Lower lobe of right lung (tissue), 2 donors: ENCODE results near the gene JAM3. TPM values are rescaled to one million over a fixed set of nuclear protein-coding genes. Genes with fewer than 3 reads are reported as not detected.
A peak's percentile ranks its signal among the peaks of the same experiment; 100 is the strongest.

Experiments
- ATAC-seq, 2 donors: fragments of 200-7000 bp; cut with Tn5 transposase; one replicate each; pipeline ENCODE4 v1.9.1; 2020 to 2022; ENCODE audit warnings: mild to moderate bottlenecking in 2 of 2, moderate library complexity in 2 of 2
- DNase-seq: peaks from one replicate; pipeline ENCODE4 v3.0.0-alpha.2; 2020
- H3K27ac ChIP-seq: fragments of 200-600 bp; one replicate; pipeline ENCODE4 v1.8.0; 2022
- H3K27me3 ChIP-seq: fragments of 200-600 bp; one replicate; pipeline ENCODE4 v1.8.0; 2022; ENCODE audit warnings: low read depth
- H3K36me3 ChIP-seq: fragments of 200-600 bp; one replicate; pipeline ENCODE4 v1.8.0; 2022; ENCODE audit warnings: mild to moderate bottlenecking
- H3K4me1 ChIP-seq: fragments of 200-600 bp; one replicate; pipeline ENCODE4 v1.8.0; 2022
- H3K4me3 ChIP-seq: fragments of 200-600 bp; one replicate; pipeline ENCODE4 v1.8.0; 2022; ENCODE audit warnings: mild to moderate bottlenecking
- H3K9me3 ChIP-seq: fragments of 200-600 bp; one replicate; pipeline ENCODE4 v1.8.0; 2022
- intact Hi-C: fragments of 100-400 bp; cut with DNase I; formaldehyde crosslinking; loops from one replicate; pipeline ENCODE4 v1.11.0; 2022
- total RNA-seq: library from RNA; stranded (reverse); fragmentation: NEBNext Ultra II Directional; extraction: Animal tissue kit (Norgen Biotek cat#: 25700); gene quantifications from one replicate; pipeline ENCODE4 v1.2.1, GENCODE V29; 2021
- TF ChIP-seq, protein P1 (sequence below): fragments of 200-600 bp; IDR thresholded peaks from one replicate; pipeline ENCODE4 v1.8.0; 2022; ENCODE audit warnings: antibody characterized with exemption, mild to moderate bottlenecking
- donor health status: DM: no; HTN: yes; CAD: no; lungs with severe emphysema.

The JAM3 gene
- total RNA-seq, 1 donor from 2014 or later: 32.1 TPM

DNA sequence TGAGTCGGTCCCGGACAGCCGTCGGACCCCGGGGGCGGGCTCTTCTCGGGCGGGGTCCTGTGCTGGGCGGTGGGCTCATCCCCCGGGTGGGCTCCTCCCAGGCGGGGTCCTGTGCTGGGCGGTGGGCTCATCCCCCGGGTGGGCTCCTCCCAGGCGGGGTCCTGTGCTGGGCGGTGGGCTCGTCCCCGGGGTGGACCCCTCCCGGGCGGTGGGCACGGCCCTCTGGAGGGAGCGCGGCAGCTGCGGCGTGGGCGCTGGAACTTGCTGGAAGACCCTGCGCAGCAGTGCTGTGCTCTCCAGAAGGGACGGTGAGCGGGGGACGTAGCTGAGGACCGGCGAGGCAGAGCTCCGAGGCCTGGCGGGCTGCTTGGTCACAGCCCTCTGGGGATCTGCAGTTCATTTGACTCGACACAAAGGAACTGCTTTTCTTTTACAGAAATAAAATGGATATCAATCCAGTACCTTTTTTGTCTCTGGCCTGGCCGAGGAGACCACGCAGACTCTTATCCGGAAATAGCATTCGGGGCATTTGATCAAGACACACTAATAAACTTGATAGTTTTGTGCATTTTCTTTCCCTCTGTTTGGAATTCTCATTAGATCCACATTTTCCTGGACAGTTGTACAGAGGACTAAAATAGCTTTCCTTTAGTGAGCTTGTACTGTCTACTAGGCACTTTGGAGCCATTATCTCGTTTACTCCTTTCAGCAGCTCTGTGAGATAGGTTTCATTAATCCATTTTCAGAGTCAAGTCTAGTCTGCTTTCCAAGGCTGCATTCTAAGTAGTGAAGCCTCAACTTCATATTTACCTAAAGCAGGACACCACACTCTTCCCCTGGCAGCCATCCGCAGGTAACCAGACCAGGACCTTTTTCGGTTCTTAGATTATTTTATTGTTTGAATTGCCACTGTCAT is 812 bp downstream of the JAM3 start:
- Histone ChIP-seq H3K36me3 (no peaks in the 10 kb centered on the region), H3K27ac (peak overlapping the region; percentile 79), H3K27me3 (peaks cover 16% of the 10 kb centered on the region), H3K4me1 (no peaks in the 10 kb centered on the region), H3K4me3 (peak overlapping the region; percentile 66), H3K9me3 (no peaks in the 10 kb centered on the region)
- no peak for DNase-seq
- TF ChIP-seq, protein P1, sequence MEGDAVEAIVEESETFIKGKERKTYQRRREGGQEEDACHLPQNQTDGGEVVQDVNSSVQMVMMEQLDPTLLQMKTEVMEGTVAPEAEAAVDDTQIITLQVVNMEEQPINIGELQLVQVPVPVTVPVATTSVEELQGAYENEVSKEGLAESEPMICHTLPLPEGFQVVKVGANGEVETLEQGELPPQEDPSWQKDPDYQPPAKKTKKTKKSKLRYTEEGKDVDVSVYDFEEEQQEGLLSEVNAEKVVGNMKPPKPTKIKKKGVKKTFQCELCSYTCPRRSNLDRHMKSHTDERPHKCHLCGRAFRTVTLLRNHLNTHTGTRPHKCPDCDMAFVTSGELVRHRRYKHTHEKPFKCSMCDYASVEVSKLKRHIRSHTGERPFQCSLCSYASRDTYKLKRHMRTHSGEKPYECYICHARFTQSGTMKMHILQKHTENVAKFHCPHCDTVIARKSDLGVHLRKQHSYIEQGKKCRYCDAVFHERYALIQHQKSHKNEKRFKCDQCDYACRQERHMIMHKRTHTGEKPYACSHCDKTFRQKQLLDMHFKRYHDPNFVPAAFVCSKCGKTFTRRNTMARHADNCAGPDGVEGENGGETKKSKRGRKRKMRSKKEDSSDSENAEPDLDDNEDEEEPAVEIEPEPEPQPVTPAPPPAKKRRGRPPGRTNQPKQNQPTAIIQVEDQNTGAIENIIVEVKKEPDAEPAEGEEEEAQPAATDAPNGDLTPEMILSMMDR: no peak
- peak; percentile 57 to 66 for ATAC-seq
- intact Hi-C loops: no loop called here

DNA sequence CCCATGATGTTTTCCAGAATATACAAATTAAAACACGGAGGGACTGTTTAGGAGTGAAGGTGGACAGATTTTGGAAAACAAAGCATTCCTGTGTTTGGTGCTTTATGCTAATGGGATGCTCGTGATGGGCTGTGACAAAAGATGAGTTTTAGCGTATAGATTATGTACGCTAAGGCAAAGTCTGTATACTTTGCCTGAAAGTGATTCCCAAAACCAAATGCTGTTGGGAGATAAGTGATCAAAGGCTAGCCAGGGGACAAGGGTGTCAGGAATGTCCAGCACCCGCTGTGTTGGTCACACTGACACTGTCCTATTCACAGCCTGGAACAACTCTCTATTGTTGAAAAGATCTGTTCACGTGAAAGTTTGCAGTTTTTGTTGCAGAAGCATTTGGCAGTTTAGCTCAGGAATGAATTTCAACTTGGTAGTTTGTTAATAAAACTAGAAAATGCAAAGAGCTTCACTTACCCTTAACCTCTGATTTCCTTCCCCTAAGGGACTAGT is 1.5 kb downstream of the JAM3 start:
- no peak for DNase-seq
- Histone ChIP-seq H3K36me3 (no peaks in the 10 kb centered on the region), H3K9me3 (no peaks in the 10 kb centered on the region), H3K27ac (no peak overlapping the region), H3K27me3 (peaks cover 16% of the 10 kb centered on the region), H3K4me3 (peak overlapping the region; percentile 66), H3K4me1 (no peaks in the 10 kb centered on the region)
- no peak for ATAC-seq
- TF ChIP-seq, protein P1: no peak
- intact Hi-C loops: no loop called here

DNA sequence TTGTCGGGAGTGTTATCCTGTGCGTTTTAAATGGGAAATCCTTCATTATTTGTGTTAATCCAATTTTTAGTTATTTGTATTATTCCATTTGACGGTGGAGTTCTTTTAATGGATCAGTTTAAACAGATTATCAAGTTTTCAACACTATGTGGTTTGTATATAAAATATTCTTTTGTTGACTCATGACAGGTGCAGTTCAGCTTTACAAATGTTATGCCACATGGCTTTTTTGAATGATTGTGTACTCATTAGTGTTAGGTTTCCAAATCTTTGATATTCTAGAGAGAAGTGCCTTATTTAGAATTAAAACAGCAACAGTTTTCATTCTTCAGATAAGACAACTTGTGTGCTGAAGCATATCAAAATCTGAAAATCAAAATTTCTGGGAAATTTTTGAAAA is 2.4 kb downstream of the JAM3 start:
- no peak overlapping the region for H3K27ac ChIP-seq
- no peaks in the 10 kb centered on the region for H3K36me3 ChIP-seq
- TF ChIP-seq, protein P1: no peak
- DNase-seq (no peak), ATAC-seq (no peak)
- H3K9me3 ChIP-seq: no peaks in the 10 kb centered on the region
- intact Hi-C loops: no loop called here
- H3K4me1 ChIP-seq: no peaks in the 10 kb centered on the region
- H3K4me3 ChIP-seq: no peak overlapping the region
- peaks cover 16% of the 10 kb centered on the region for H3K27me3 ChIP-seq

DNA sequence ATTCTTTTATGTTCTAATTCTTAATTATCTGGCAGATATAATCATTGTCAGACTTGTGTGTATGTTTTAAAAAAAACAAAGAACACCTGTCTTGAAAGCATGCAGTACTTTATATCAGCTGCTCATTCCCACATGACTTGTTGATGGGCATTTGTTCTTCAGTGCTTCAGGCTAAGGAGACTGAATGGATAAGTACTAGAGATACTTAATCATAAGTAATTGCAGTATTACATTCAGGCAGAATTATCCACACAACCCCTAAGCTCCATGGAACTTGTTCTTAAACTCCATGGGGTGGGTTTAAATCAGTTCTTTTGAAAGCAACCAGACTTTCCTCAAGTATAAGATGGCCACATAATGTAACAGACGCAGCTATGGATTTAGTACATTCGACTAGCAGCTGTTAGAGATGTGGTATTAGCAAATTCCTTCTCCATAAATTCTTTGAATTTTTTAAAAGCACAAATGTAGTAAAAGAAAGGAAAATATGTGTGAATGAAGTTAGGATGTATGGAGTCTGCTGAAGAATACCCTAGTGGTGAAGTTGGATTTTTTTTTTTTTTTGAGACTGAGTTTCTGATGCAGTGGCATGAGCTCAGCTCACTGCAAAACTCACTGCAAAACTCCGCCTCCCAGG is 3.0 kb downstream of the JAM3 start:
- Histone ChIP-seq H3K9me3 (no peaks in the 10 kb centered on the region), H3K4me1 (no peaks in the 10 kb centered on the region), H3K36me3 (no peaks in the 10 kb centered on the region), H3K27me3 (peaks cover 16% of the 10 kb centered on the region), H3K4me3 (no peak overlapping the region), H3K27ac (peak overlapping the region; percentile 9)
- DNase-seq (no peak), ATAC-seq (no peak)
- intact Hi-C loops: no loop called here
- TF ChIP-seq, protein P1: no peak

- H3K9me3 ChIP-seq: no peaks in the 10 kb centered on the region
- ATAC-seq (no peak), DNase-seq (no peak)
- H3K27ac ChIP-seq: no peak overlapping the region
- H3K4me3 ChIP-seq: no peak overlapping the region
- TF ChIP-seq, protein P1: no peak
- intact Hi-C loops: no loop called here
- no peaks in the 10 kb centered on the region for H3K36me3 ChIP-seq
- no peaks in the 10 kb centered on the region for H3K4me1 ChIP-seq
- peaks cover 16% of the 10 kb centered on the region for H3K27me3 ChIP-seq
These were observed 4.0 kb downstream of the JAM3 start for GRCh38 chr11:134072844-134073243.
